OCI-LY7 (cell line): ENCODE measurements around the gene MTG1.

Experiments used
- CTCF ChIP-seq: fragments of 200-600 bp; sonication (generic); conservative IDR thresholded peaks from 2 replicates; pipeline ENCODE4 v1.5.1; 2014; ENCODE audit warnings: mild to moderate bottlenecking, antibody characterized with exemption, low read length, moderate library complexity, mixed read lengths
- EZH2phosphoT487 ChIP-seq: fragments of 200-600 bp; sonication (generic); IDR thresholded peaks from 2 replicates; pipeline ENCODE4 v1.6.1; 2018; ENCODE audit warnings: low read depth, borderline replicate concordance, mild to moderate bottlenecking, mixed run types, antibody characterized with exemption, low read length, moderate library complexity, mixed read lengths

- TF ChIP-seq CTCF (no peak), EZH2phosphoT487 (no peak)
Observed at GRCh38 chr10:133383551-133383950, 10.4 kb upstream of the MTG1 start.
